DOHH2 (cell line): ENCODE results near the gene PDZD4.

ENCODE experiments used
- H3F3A ChIP-seq: fragments of 200-600 bp; sonication (generic), shearing (Covaris generic); 2 replicates; pipeline ENCODE4 v1.6.0; 2016; ENCODE audit warnings: antibody characterized with exemption, mild to moderate bottlenecking; ENCODE audit not compliant: control insufficient read depth, insufficient read depth
- H3K27ac ChIP-seq: fragments of 200-600 bp; sonication (generic); 2 replicates; pipeline ENCODE4 v1.5.1; 2014; ENCODE audit warnings: low read depth, mild to moderate bottlenecking, low read length, moderate library complexity
- H3K27me3 ChIP-seq: fragments of 200-600 bp; sonication (generic); 2 replicates; pipeline ENCODE4 v1.6.1; 2014; ENCODE audit warnings: mild to moderate bottlenecking, low read length, mixed read lengths; ENCODE audit not compliant: control insufficient read depth
- H3K36me3 ChIP-seq: fragments of 200-600 bp; sonication (generic); 2 replicates; pipeline ENCODE4 v1.6.1; 2014; ENCODE audit warnings: mild to moderate bottlenecking, low read length, moderate library complexity, mixed read lengths; ENCODE audit not compliant: control insufficient read depth
- H3K4me1 ChIP-seq: fragments of 200-600 bp; sonication (generic); 2 replicates; pipeline ENCODE4 v1.6.1; 2014; ENCODE audit warnings: mild to moderate bottlenecking, low read length, mixed read lengths; ENCODE audit not compliant: control insufficient read depth
- H3K4me2 ChIP-seq: fragments of 200-600 bp; sonication (generic); 2 replicates; pipeline ENCODE4 v1.6.0; 2014; ENCODE audit warnings: mild to moderate bottlenecking, low read length, moderate library complexity
- H3K4me3 ChIP-seq: fragments of 200-600 bp; sonication (generic); 2 replicates; pipeline ENCODE4 v1.5.1; 2014; ENCODE audit warnings: mild to moderate bottlenecking, low read length, mixed read lengths
- H3K79me2 ChIP-seq: fragments of 200-600 bp; sonication (generic); 2 replicates; pipeline ENCODE4 v1.6.1; 2014; ENCODE audit warnings: mild to moderate bottlenecking, low read length, mixed read lengths; ENCODE audit not compliant: control insufficient read depth
- H3K9me2 ChIP-seq: fragments of 200-600 bp; sonication (generic); replicated peaks from 2 replicates; pipeline ENCODE4 v1.6.1; 2014; ENCODE audit warnings: mild to moderate bottlenecking, low read length, mixed read lengths; ENCODE audit not compliant: control insufficient read depth
- H3K9me3 ChIP-seq: fragments of 200-600 bp; sonication (generic); 2 replicates; pipeline ENCODE4 v1.6.1; 2014; ENCODE audit warnings: antibody characterized with exemption, low read length, mixed read lengths; ENCODE audit not compliant: control insufficient read depth, insufficient read depth
- H4K20me1 ChIP-seq: fragments of 200-600 bp; sonication (generic); 2 replicates; pipeline ENCODE4 v1.6.0; 2014; ENCODE audit warnings: low read depth, mild to moderate bottlenecking, antibody characterized with exemption, low read length, moderate library complexity; ENCODE audit not compliant: control insufficient read depth, insufficient read depth
- CTCF ChIP-seq: fragments of 200-600 bp; sonication (generic); IDR thresholded peaks from one replicate; pipeline ENCODE4 v1.5.1; 2014; ENCODE audit warnings: antibody characterized with exemption, mild to moderate bottlenecking, low read depth, low read length; ENCODE audit not compliant: poor library complexity, severe bottlenecking
- EZH2phosphoT487 ChIP-seq: fragments of 200-600 bp; sonication (generic); IDR thresholded peaks from 2 replicates; pipeline ENCODE4 v1.6.1; 2017; ENCODE audit warnings: borderline replicate concordance, mild to moderate bottlenecking, antibody characterized with exemption, low read length, moderate library complexity, mixed read lengths

Gene PDZD4

GRCh38 chrX:153873282-153874084 is 43.1 kb upstream of the PDZD4 start:
- Histone ChIP-seq H3F3A (no peaks in the 10 kb centered on the region), H3K4me3 (no peak overlapping the region), H4K20me1 (no peaks in the 10 kb centered on the region), H3K4me2 (no peak overlapping the region), H3K79me2 (no peaks in the 10 kb centered on the region), H3K27me3 (no peaks in the 10 kb centered on the region; the same call in 1 of the 2 replicates), H3K9me3 (no peaks in the 10 kb centered on the region), H3K9me2 (no peaks in the 10 kb centered on the region), H3K36me3 (no peaks in the 10 kb centered on the region), H3K27ac (no peak overlapping the region), H3K4me1 (no peaks in the 10 kb centered on the region)
- TF ChIP-seq CTCF (no peak), EZH2phosphoT487 (no peak)

- Histone ChIP-seq H3K4me1 (no peaks in the 10 kb centered on the region), H3K9me2 (no peaks in the 10 kb centered on the region), H4K20me1 (no peaks in the 10 kb centered on the region), H3K27me3 (no peaks in the 10 kb centered on the region; the same call in 1 of the 2 replicates), H3K4me2 (no peak overlapping the region), H3K27ac (no peak overlapping the region), H3K36me3 (no peaks in the 10 kb centered on the region), H3K9me3 (no peaks in the 10 kb centered on the region), H3K79me2 (no peaks in the 10 kb centered on the region), H3F3A (no peaks in the 10 kb centered on the region), H3K4me3 (no peak overlapping the region)
- TF ChIP-seq CTCF (no peak), EZH2phosphoT487 (no peak)
These were observed 41.9 kb upstream of the PDZD4 start for GRCh38 chrX:153871946-153872878.

GRCh38 chrX:153871451-153871850 is 41.1 kb upstream of the PDZD4 start:
- Histone ChIP-seq H3K36me3 (no peaks in the 10 kb centered on the region), H3K4me3 (no peak overlapping the region), H3K4me2 (no peak overlapping the region), H3K9me2 (no peaks in the 10 kb centered on the region), H3K79me2 (no peaks in the 10 kb centered on the region), H3K9me3 (no peaks in the 10 kb centered on the region), H4K20me1 (no peaks in the 10 kb centered on the region), H3K4me1 (no peaks in the 10 kb centered on the region), H3F3A (no peaks in the 10 kb centered on the region), H3K27ac (no peak overlapping the region), H3K27me3 (no peaks in the 10 kb centered on the region; the same call in 1 of the 2 replicates)
- no peak for TF ChIP-seq EZH2phosphoT487
- no peak for TF ChIP-seq CTCF
